ENCODE measurements around the gene CTNNA1.

- TF ChIP-seq CTCF (optimal IDR thresholded peaks at IDR 0.05 in 1 of 3, IDR thresholded peaks at IDR 0.05 in 1 of 3, conservative IDR thresholded peaks at IDR 0.05 in 1 of 3; ENCODE audit: extremely low read depth in 1 of 3, insufficient read depth in 2 of 3, low read length in 3 of 3) (no peak), EZH2 (IDR thresholded peaks at IDR 0.05; ENCODE audit: low read length) (no peak)
These were observed 37.5 kb downstream of the CTNNA1 start for GRCh38 chr5:138790684-138791083.

Measured in keratinocyte (primary cell).